HFFc6 (cell line): ENCODE results near the gene GIPC2. TPM values are rescaled to one million over a fixed set of nuclear protein-coding genes. Genes with fewer than 3 reads are reported as not detected.
"Not testable (repeated sequence)": the region's sequence is repeated elsewhere in the genome, so short reads cannot be mapped to it uniquely, and the experiment has no call there.

ENCODE experiments used
- DNase-seq: peaks from one replicate; pipeline ENCODE4 v3.0.0-alpha.2; 2018
- H3K27ac Mint-ChIP-seq: 2 replicates; pipeline ENCODE4 v1.8.0; 2020; ENCODE audit warnings: mild to moderate bottlenecking, mixed read lengths
- H3K27me3 Mint-ChIP-seq: 2 replicates; pipeline ENCODE4 v1.8.0; 2021; ENCODE audit warnings: mild to moderate bottlenecking, moderate library complexity, mixed read lengths; ENCODE audit not compliant: insufficient read depth
- H3K36me3 Mint-ChIP-seq: 2 replicates; pipeline ENCODE4 v1.8.0; 2021; ENCODE audit warnings: low read depth, mixed read lengths
- H3K4me1 Mint-ChIP-seq: 2 replicates; pipeline ENCODE4 v1.8.0; 2020; ENCODE audit warnings: low read depth, mixed read lengths
- H3K4me3 Mint-ChIP-seq: 2 replicates; pipeline ENCODE4 v1.8.0; 2020; ENCODE audit warnings: mild to moderate bottlenecking, moderate library complexity, mixed read lengths
- H3K9me3 Mint-ChIP-seq: 2 replicates; pipeline ENCODE4 v1.8.0; 2020; ENCODE audit warnings: mild to moderate bottlenecking, mixed read lengths
- CTCF ChIP-seq: fragments of 200-600 bp; sonication (generic); IDR thresholded peaks from 2 replicates; pipeline ENCODE4 v1.5.0; 2021; ENCODE audit warnings: antibody characterized with exemption, mild to moderate bottlenecking
- total RNA-seq, 6 experiments: library from RNA; stranded (reverse); fragmentation: NEBNext Ultra II Directional; extraction: Animal tissue kit (Norgen Biotek cat#: 25700); gene quantifications; 2 replicates in 1 of 6; 3 replicates in 5 of 6; pipeline ENCODE4 v1.2.3, GENCODE V29; 2021

The GIPC2 gene
- total RNA-seq, 6 experiments from 2014 or later = 0.17 to 1.00 (median 0.26) TPM

- Mint-ChIP-seq H3K4me3 (no peak overlapping the region), H3K4me1 (peaks cover 69% of the 10 kb centered on the region), H3K27me3 (no peaks in the 10 kb centered on the region), H3K36me3 (no peaks in the 10 kb centered on the region), H3K9me3 (no peaks in the 10 kb centered on the region), H3K27ac (no peak overlapping the region)
- no peak for TF ChIP-seq CTCF
- DNase-seq = no peak
Observed at GRCh38 chr1:78078358-78078757, 32.6 kb downstream of the GIPC2 start.

GRCh38 chr1:78079580-78079979, 33.8 kb downstream of the GIPC2 start:
- no peaks in the 10 kb centered on the region for H3K27me3 Mint-ChIP-seq
- peaks cover 70% of the 10 kb centered on the region for H3K4me1 Mint-ChIP-seq
- no peaks in the 10 kb centered on the region; the same call in 1 of the 2 replicates for H3K9me3 Mint-ChIP-seq
- no peak for DNase-seq
- 0 out of 2 replicates have a peak, but pooled peaks cover 2% of the 10 kb centered on the region for H3K36me3 Mint-ChIP-seq
- no peak for TF ChIP-seq CTCF
- no peak overlapping the region for H3K4me3 Mint-ChIP-seq
- H3K27ac Mint-ChIP-seq = peak overlapping the region; percentile 73

- H3K27me3 Mint-ChIP-seq = no peaks in the 10 kb centered on the region
- no peak for DNase-seq
- H3K9me3 Mint-ChIP-seq = peaks cover 7% of the 10 kb centered on the region
- peak overlapping the region; percentile 19 for H3K4me3 Mint-ChIP-seq
- TF ChIP-seq CTCF = no peak
- H3K36me3 Mint-ChIP-seq = peaks cover 14% of the 10 kb centered on the region
- H3K4me1 Mint-ChIP-seq = peaks cover 76% of the 10 kb centered on the region
- 0 out of 2 replicates have a peak overlapping the region, but pooled peaks have one; percentile 1 for H3K27ac Mint-ChIP-seq
Observed at GRCh38 chr1:78080767-78081166, 35.0 kb downstream of the GIPC2 start.

- Mint-ChIP-seq H3K4me1 (peaks cover 71% of the 10 kb centered on the region), H3K4me3 (peak overlapping the region; percentile 21), H3K36me3 (peaks cover 27% of the 10 kb centered on the region), H3K27ac (peak overlapping the region; percentile 87), H3K27me3 (no peaks in the 10 kb centered on the region), H3K9me3 (peaks cover 19% of the 10 kb centered on the region)
- no peak for TF ChIP-seq CTCF
- peak; percentile 54 for DNase-seq
Observed at GRCh38 chr1:78081980-78082860, 36.5 kb downstream of the GIPC2 start.

GRCh38 chr1:78084639-78085038, 38.9 kb downstream of the GIPC2 start:
- not testable (repeated sequence) for DNase-seq, H3K27me3 Mint-ChIP-seq, H3K4me3 Mint-ChIP-seq, H3K27ac Mint-ChIP-seq
- peaks cover 19% of the 10 kb centered on the region for H3K9me3 Mint-ChIP-seq
- H3K36me3 Mint-ChIP-seq = peaks cover 27% of the 10 kb centered on the region
- H3K4me1 Mint-ChIP-seq = peaks cover 73% of the 10 kb centered on the region

GRCh38 chr1:78086697-78087096, 40.9 kb downstream of the GIPC2 start:
- no peak for TF ChIP-seq CTCF
- no peaks in the 10 kb centered on the region for H3K27me3 Mint-ChIP-seq
- no peak for DNase-seq
- peaks cover 19% of the 10 kb centered on the region for H3K9me3 Mint-ChIP-seq
- no peak overlapping the region for H3K27ac Mint-ChIP-seq
- peaks cover 70% of the 10 kb centered on the region for H3K4me1 Mint-ChIP-seq
- H3K36me3 Mint-ChIP-seq = peaks cover 27% of the 10 kb centered on the region
- no peak overlapping the region for H3K4me3 Mint-ChIP-seq
